ENCODE results near the gene FH. TPM values are rescaled to one million over a fixed set of nuclear protein-coding genes. Genes with fewer than 3 reads are reported as not detected.
A peak's percentile ranks its signal among the peaks of the same experiment; 100 is the strongest.

FH gene
- total RNA-seq, 1 experiment from 2014 or later: 112 TPM

DNA sequence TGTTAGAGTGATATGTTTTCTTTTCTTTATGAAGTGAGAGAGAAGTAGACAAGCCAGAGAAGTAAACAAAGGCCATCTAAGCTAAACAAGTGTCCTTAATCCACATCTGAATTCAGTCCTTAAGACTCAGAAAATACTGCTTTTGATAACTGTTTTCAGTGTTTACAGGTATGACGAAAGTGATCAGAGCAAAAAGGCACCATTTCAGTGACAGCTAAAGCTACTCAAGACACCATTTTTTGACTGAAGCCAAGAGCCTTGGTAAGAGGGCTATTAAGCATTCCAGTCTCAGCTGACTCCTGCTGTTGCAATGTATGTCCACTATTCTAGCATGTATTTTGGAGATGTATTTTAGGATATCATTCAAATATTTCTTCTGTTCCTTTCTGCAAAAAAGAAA lies 16.7 kb upstream of the FH start:
- CTCF ChIA-PET: interaction anchor here (1.3 kb wide), 1 partner anchor 75 kb away, joined by 3 read pairs; no protein-coding TSS in a partner anchor
- H3K4me1 Mint-ChIP-seq (ENCODE audit: low read depth, unreplicated experiment): peaks cover 29% of the 10 kb centered on the region
- TF ChIP-seq, protein P1, sequence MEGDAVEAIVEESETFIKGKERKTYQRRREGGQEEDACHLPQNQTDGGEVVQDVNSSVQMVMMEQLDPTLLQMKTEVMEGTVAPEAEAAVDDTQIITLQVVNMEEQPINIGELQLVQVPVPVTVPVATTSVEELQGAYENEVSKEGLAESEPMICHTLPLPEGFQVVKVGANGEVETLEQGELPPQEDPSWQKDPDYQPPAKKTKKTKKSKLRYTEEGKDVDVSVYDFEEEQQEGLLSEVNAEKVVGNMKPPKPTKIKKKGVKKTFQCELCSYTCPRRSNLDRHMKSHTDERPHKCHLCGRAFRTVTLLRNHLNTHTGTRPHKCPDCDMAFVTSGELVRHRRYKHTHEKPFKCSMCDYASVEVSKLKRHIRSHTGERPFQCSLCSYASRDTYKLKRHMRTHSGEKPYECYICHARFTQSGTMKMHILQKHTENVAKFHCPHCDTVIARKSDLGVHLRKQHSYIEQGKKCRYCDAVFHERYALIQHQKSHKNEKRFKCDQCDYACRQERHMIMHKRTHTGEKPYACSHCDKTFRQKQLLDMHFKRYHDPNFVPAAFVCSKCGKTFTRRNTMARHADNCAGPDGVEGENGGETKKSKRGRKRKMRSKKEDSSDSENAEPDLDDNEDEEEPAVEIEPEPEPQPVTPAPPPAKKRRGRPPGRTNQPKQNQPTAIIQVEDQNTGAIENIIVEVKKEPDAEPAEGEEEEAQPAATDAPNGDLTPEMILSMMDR (IDR thresholded peaks at IDR 0.05; ENCODE audit: unreplicated experiment): no peak
- intact Hi-C loops (cut with micrococcal nuclease; ENCODE audit: unreplicated experiment): loop anchor here (10.0 kb wide), 1 partner anchor 478 kb away; no protein-coding TSS in a partner anchor
- no peak overlapping the region for H3K27ac Mint-ChIP-seq (ENCODE audit: unreplicated experiment)
- peaks cover 3% of the 10 kb centered on the region for H3K9me3 Mint-ChIP-seq (ENCODE audit: low read depth, unreplicated experiment)
- no peak overlapping the region for H3K4me3 Mint-ChIP-seq (ENCODE audit: low read depth, unreplicated experiment)
- H3K36me3 Mint-ChIP-seq (ENCODE audit: insufficient read depth, unreplicated experiment): peaks cover 8% of the 10 kb centered on the region
- no TSS peak for BruUV-seq (replicated peaks)
- no peaks in the 10 kb centered on the region for H3K27me3 Mint-ChIP-seq (ENCODE audit: unreplicated experiment)
- DNase-seq: no peak

DNA sequence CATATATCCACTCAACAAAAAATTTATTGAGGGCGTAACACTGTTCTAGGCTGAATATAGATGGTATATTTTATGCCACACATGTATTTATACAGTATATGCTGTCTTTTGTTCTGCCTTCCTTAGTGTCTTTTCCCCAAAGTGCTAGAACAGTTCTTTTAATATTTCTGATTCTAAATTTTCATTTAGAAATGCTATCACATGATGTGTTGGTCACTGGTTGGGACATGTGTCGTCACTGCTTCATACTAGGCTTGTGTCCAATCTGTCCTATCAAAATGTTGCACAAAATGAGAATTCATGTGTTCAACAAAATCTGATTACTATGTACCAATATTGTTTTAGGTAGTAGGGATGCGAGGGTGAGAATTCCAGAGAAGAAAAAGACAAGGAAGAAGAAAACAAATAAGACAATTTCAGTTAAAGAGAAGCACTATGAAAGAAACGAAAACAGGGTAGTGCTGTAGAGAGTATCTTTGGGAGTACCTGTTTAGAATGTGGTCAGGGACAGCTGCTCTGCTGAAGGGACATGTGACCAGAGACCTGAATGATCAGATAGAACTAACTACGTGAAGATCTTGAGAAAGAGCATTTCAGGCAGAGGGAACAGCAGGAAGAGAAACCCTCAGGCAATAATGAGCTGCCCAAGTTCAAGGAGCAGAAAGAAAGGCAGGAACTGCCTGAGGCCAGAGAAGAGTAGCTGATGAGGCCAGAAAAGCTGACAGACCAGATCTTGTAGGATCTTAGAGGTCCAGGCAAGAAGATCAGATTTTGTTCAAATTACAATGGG lies 14.0 kb upstream of the FH start:
- CTCF ChIA-PET: no interaction called here
- BruUV-seq (replicated peaks): no TSS peak
- no peak for DNase-seq
- H3K36me3 Mint-ChIP-seq (ENCODE audit: insufficient read depth, unreplicated experiment): peaks cover 9% of the 10 kb centered on the region
- TF ChIP-seq, protein P1 (IDR thresholded peaks at IDR 0.05; ENCODE audit: unreplicated experiment): no peak
- H3K4me3 Mint-ChIP-seq (ENCODE audit: low read depth, unreplicated experiment): no peak overlapping the region
- H3K27ac Mint-ChIP-seq (ENCODE audit: unreplicated experiment): no peak overlapping the region
- H3K4me1 Mint-ChIP-seq (ENCODE audit: low read depth, unreplicated experiment): peaks cover 26% of the 10 kb centered on the region
- no peaks in the 10 kb centered on the region for H3K27me3 Mint-ChIP-seq (ENCODE audit: unreplicated experiment)
- intact Hi-C loops (cut with micrococcal nuclease; ENCODE audit: unreplicated experiment): loop anchor here (5.0 to 10.0 kb wide), 4 partner anchors 79 to 481 kb away; no protein-coding TSS in a partner anchor
- no peaks in the 10 kb centered on the region for H3K9me3 Mint-ChIP-seq (ENCODE audit: low read depth, unreplicated experiment)

GRCh38 chr1:241532864-241533263 lies 13.3 kb upstream of the FH start:
- CTCF ChIA-PET: interaction anchor here (1.2 kb wide), 1 partner anchor 78 kb away, joined by 12 read pairs; no protein-coding TSS in a partner anchor
- BruUV-seq (replicated peaks): no TSS peak

GRCh38 chr1:241532162-241532531 lies 12.6 kb upstream of the FH start, which contains the start of gene KMO:
TSS of gene KMO (plus strand) at chr1:241532378. CDS start at chr1:241532445, 67 bp downstream.
- CTCF ChIA-PET: interaction anchor here (1.2 kb wide), 1 partner anchor 79 kb away, joined by 12 read pairs; no protein-coding TSS in a partner anchor
- H3K4me3 Mint-ChIP-seq (ENCODE audit: low read depth, unreplicated experiment): peak within 1 kb of the TSS; percentile 72
- H3K27ac Mint-ChIP-seq (ENCODE audit: unreplicated experiment): peak within 1 kb of the TSS; percentile 78
- BruUV-seq (replicated peaks): no TSS peak
- intact Hi-C loops (cut with micrococcal nuclease; ENCODE audit: unreplicated experiment): loop anchor here (5.0 to 10.0 kb wide), 4 partner anchors 80 to 483 kb away; no protein-coding TSS in a partner anchor
- H3K27me3 Mint-ChIP-seq (ENCODE audit: unreplicated experiment): no peaks in the 10 kb centered on the region
- DNase-seq: no peak
- H3K9me3 Mint-ChIP-seq (ENCODE audit: low read depth, unreplicated experiment): no peaks in the 10 kb centered on the region
- peaks cover 9% of the 10 kb centered on the region for H3K36me3 Mint-ChIP-seq (ENCODE audit: insufficient read depth, unreplicated experiment)
- H3K4me1 Mint-ChIP-seq (ENCODE audit: low read depth, unreplicated experiment): peaks cover 26% of the 10 kb centered on the region
- TF ChIP-seq, protein P1 (IDR thresholded peaks at IDR 0.05; ENCODE audit: unreplicated experiment): no peak

More at GRCh38 chr1:241532864-241533263, 13.3 kb upstream of the FH start:
- H3K36me3 Mint-ChIP-seq (ENCODE audit: insufficient read depth, unreplicated experiment): peaks cover 9% of the 10 kb centered on the region
- no peak overlapping the region for H3K27ac Mint-ChIP-seq (ENCODE audit: unreplicated experiment)
- H3K9me3 Mint-ChIP-seq (ENCODE audit: low read depth, unreplicated experiment): no peaks in the 10 kb centered on the region
- H3K4me1 Mint-ChIP-seq (ENCODE audit: low read depth, unreplicated experiment): peaks cover 26% of the 10 kb centered on the region
- no peaks in the 10 kb centered on the region for H3K27me3 Mint-ChIP-seq (ENCODE audit: unreplicated experiment)
- TF ChIP-seq, protein P1 (IDR thresholded peaks at IDR 0.05; ENCODE audit: unreplicated experiment): no peak
- DNase-seq: no peak
- intact Hi-C loops (cut with micrococcal nuclease; ENCODE audit: unreplicated experiment): loop anchor here (5.0 to 10.0 kb wide), 4 partner anchors 79 to 482 kb away; no protein-coding TSS in a partner anchor
- no peak overlapping the region for H3K4me3 Mint-ChIP-seq (ENCODE audit: low read depth, unreplicated experiment)
